GM19035 (cell line): ENCODE measurements around the gene EGFR.
"Not testable (repeated sequence)": the region's sequence is repeated elsewhere in the genome, so short reads cannot be mapped to it uniquely, and the experiment has no call there.

Source experiments
- ATAC-seq: cut with Tn5 transposase; IDR thresholded peaks from one replicate; pipeline ENCODE4 v1.9.1; 2021; ENCODE audit not compliant: unreplicated experiment

Gene EGFR

DNA sequence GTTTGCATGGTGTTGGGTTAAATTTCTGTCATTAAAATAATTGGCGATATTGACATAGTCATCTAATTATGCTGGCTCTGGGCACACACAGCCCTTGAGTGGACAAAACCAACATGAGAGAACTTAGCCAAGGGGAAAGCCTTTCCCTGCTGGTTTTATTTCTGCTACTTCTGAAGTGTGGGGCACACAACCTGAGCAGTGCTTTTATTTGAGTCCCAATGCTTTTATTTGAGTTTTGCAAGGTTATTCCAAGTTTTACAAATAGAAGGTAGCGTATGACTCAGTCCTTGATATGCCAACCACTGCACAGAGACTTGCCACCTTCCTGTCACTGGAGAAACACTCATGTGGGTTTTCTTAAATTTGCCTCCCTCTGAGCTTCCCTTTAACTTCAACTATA lies 145.7 kb downstream of the EGFR start:
- ATAC-seq = no peak

DNA sequence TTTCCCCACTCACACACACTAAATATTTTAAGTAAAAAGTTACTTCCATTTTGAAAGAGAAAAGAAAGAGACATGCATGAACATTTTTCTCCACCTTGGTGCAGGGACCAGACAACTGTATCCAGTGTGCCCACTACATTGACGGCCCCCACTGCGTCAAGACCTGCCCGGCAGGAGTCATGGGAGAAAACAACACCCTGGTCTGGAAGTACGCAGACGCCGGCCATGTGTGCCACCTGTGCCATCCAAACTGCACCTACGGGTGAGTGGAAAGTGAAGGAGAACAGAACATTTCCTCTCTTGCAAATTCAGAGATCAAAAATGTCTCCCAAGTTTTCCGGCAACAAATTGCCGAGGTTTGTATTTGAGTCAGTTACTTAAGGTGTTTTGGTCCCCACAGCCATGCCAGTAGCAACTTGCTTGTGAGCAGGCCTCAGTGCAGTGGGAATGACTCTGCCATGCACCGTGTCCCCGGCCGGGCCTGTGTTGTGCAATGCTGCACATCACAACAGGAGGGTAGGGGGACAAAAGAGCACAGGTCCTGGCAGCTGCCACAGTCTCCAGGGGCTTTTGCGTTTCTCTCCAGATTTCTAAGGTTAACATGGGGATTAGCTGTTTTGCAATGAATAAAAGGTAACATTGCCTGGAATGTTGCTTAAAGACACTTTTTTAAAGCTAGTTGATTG lies 146.5 kb downstream of the EGFR start:
- no peak for ATAC-seq

DNA sequence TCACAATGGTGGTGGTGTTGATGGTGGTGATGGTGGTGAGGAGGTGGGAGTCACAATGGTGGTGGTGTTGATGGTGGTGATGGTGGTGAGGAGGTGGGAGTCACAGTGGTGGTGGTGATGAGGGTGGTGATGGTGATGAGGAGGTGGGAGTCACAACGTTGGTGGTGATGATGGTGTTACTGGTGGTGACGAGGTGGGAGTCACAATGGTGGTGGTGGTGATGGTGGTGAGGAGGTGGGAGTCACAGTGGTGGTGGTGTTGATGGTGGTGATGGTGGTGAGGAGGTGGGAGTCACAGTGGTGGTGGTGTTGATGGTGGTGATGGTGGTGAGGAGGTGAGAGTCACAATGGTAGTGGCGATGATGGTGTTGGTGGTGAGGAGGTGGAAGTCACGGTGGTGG lies 148.5 kb downstream of the EGFR start:
- ATAC-seq = not testable (repeated sequence)

- ATAC-seq = no peak
Observed at GRCh38 chr7:55170335-55171069, 151.7 kb downstream of the EGFR start.

GRCh38 chr7:55171157-55171556 lies 152.3 kb downstream of the EGFR start:
- ATAC-seq = no peak

DNA sequence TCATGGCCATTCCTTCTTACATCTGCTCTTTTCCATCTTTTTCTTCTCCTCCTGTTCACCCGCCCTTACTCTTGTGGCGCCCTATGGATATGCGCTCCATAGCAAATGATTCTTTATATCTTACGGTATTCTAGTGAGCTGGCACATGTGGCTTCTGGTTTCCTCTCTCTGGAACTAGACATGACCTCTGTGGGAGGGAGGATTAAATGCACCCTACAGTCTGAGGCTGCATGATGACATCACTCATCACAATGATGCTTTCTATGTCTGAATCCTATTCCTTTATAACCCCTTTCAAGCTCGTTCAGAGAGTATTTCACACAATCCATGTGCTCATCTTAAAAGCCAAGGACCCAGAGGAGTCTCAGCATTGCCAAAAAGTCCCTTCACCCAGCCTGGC lies 153.3 kb downstream of the EGFR start:
- no peak for ATAC-seq

- ATAC-seq = no peak
Observed at GRCh38 chr7:55172881-55173609, 154.2 kb downstream of the EGFR start.

DNA sequence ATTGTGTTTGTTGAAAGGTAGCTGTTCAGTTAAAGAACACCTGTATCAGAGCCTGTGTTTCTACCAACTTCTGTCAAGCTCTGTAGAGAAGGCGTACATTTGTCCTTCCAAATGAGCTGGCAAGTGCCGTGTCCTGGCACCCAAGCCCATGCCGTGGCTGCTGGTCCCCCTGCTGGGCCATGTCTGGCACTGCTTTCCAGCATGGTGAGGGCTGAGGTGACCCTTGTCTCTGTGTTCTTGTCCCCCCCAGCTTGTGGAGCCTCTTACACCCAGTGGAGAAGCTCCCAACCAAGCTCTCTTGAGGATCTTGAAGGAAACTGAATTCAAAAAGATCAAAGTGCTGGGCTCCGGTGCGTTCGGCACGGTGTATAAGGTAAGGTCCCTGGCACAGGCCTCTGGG lies 154.9 kb downstream of the EGFR start:
- no peak for ATAC-seq

DNA sequence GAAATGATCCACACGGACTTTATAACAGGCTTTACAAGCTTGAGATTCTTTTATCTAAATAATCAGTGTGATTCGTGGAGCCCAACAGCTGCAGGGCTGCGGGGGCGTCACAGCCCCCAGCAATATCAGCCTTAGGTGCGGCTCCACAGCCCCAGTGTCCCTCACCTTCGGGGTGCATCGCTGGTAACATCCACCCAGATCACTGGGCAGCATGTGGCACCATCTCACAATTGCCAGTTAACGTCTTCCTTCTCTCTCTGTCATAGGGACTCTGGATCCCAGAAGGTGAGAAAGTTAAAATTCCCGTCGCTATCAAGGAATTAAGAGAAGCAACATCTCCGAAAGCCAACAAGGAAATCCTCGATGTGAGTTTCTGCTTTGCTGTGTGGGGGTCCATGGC lies 155.6 kb downstream of the EGFR start:
- ATAC-seq = no peak

- ATAC-seq = no peak
Observed at GRCh38 chr7:55174856-55175255, 156.0 kb downstream of the EGFR start.

DNA sequence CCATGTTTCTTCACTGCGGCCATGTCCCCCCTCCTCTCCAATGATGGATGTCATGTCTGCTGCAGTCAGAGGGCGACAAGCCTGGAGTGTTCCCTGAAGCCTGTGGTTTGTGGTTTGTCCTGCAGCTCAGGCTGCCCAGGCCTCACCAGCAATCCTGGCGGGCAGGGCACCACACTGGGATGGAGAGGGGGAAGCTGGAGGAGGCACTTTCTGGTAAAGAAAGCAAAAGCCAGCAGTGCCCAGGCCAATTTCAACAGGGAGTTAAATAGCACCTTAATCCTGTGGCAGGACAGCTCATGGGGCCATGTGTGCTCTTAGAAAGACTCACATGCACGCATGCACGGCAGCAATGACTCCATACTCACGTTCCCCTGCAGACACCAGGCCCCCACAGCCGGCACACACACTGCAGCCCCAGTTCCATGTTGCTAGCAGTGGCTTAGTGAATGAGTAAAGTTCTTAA lies 158.3 kb downstream of the EGFR start:
- no peak for ATAC-seq

DNA sequence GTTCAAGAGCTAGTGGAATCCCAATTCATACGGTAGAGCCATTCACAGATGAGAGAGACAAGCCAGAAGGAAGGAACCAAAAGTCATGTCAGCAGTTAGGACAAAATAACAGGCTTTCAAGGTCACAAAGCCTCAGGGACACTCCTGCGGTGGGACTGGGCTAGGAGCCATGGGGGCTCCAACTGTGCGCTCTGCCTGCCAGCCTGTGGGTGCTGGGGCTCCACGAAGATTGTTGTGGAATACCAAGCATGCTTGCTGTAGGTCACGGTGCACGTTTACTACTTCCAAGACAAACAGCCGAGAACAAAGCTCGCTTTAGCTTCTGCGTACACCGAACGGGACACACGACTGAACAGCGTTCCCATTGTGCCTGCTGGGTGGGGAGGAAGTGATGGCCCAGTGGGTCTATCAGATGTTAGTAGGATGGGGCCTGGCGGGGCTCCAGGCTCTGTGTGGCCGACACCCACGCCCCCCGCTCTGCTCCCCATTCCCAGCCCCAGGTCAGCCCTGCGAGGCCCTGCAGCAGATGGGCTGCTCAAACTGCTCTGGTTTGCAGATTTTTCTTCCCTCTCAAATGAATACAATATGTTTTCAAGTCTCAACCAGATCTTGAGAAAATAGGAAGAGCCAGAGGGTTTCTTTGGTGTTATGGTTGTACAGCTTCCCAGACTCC lies 158.9 kb downstream of the EGFR start:
- ATAC-seq = no peak

DNA sequence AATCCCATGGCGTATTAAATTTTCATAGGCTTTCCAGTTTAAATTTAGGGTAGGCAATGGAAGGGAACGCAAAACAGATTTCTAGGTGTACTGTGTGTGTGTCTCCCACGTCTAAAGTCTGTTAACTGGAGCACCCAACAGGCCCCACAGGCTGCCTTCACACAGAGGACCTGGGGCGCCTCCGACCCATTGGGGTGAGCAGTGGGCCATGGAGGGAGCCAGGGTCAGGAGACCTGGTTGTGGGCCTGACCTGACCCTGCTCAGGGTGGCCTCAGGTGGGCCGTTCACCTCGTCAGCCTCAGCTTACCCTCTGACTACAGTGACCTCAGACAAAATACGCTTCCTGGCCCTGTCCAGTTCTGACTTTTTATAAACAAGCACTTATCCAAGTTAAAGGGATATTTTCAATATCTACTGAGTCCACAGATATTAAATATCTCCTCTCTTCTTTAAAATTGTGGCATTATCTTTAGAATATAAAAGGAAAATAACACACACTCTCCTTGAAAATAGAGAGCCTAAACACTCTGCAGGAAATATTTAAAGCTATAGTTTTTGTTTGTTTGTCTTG lies 159.6 kb downstream of the EGFR start:
- no peak for ATAC-seq

DNA sequence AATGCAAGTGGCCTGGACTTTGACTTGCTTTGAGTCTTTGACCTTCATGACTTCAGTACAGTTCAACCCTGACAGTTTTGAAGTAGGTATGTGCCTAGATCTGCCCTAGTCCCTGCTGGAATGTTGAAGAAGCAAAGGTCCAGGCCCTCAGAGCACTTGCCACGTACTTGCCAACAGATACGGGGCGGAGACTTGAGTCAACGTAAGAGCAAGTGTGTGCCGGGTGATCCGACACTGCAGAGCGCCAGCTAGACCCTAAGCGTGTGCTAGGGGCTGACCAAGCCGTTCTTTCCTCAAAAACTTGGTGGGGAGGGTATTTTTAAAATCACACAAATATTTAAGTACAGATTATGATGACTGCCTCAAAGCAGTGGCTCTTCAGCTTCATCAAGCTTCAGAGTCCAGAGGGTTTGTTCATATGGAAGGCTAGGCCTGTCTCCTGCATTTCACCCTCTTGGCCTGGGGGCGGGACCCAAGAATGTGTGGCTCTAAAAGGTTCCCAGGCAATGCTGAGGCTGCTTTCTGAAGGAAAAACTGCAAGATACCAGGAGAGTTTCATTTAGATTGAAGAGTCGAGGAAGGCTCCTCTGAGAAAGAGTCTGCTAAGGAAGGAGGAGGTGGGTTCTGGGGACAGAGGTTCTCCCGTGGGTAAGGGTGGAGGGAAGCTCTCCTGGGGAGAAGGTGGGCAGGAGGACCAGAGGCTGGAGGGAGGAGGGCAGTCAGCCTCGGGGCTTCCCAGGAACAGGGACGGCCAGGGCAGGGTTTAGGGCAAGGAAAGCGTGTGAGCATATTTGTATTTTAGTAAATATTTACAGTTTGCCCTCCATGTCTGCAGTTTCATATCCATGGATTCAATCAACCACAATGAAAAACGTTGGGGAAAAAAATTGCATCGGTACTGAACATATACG lies 160.3 kb downstream of the EGFR start:
- ATAC-seq = no peak

DNA sequence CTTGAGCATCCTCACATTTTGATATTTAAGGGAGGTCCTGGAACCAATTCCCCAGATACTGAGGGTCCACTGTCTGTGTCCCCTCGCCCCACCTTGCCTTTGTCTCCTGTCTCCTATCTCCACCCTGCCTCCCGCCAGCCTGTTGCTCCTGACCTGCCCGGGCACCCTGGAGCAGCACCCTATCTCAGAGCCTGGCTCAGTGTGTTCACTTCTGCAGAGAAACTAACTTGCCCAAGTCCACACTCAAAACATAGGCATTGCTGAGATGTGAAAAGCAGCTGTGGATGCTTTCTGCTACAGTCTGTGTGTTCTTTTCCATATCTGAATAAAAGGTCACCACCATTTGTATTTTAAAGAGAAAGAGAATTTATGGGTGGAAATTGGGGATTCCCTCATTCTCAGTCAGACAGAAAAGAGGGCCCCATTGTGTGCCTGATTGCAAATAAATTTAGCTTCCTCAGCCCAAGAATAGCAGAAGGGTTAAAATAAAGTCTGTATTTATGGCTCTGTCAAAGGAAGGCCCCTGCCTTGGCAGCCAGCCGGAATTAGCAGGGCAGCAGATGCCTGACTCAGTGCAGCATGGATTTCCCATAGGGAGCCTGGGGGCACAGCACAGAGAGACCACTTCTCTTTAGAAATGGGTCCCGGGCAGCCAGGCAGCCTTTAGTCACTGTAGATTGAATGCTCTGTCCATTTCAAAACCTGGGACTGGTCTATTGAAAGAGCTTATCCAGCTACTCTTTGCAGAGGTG lies 161.3 kb downstream of the EGFR start:
- no peak for ATAC-seq

GRCh38 chr7:55180963-55181542 lies 162.2 kb downstream of the EGFR start:
- ATAC-seq = no peak

DNA sequence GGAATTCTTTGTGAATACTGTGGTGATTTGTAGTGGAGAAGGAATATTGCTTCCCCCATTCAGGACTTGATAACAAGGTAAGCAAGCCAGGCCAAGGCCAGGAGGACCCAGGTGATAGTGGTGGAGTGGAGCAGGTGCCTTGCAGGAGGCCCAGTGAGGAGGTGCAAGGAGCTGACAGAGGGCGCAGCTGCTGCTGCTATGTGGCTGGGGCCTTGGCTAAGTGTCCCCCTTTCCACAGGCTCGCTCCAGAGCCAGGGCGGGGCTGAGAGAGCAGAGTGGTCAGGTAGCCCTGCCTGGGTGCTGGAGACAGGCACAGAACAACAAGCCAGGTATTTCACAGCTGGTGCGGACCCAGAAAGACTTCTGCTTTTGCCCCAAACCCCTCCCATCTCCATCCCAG lies 162.9 kb downstream of the EGFR start:
- no peak for ATAC-seq

GRCh38 chr7:55183897-55184296 lies 165.1 kb downstream of the EGFR start:
- no peak for ATAC-seq

GRCh38 chr7:55185321-55185802 lies 166.5 kb downstream of the EGFR start:
- ATAC-seq = no peak
